Measurements from ENCODE around the gene RCOR1.
A peak's percentile ranks its signal among the peaks of the same experiment; 100 is the strongest.
"Not testable (repeated sequence)": the region's sequence is repeated elsewhere in the genome, so short reads cannot be mapped to it uniquely, and the experiment has no call there.

Gene RCOR1

DNA sequence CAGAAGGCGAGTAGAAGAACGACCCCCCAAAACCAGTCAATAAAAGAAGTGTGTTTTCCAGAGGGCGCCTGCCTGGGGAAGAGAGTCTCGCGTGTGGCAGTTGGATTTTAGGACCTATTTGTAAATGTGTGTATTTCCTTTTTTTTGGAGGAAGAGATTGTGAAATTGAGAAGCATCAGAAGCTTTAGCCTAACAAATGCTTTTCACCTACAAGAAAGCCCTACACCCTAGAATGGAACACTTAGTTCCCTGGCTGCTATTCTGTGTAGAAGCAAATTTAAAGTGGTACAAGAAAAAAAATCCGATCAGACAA is 1.3 kb downstream of the RCOR1 start:
- Mint-ChIP-seq H3K4me1 (peaks cover 36% of the 10 kb centered on the region), H3K36me3 (peaks cover 10% of the 10 kb centered on the region), H3K27me3 (peaks cover 15% of the 10 kb centered on the region), H3K27ac (peak overlapping the region; percentile 76), H3K9me3 (no peaks in the 10 kb centered on the region), H3K4me3 (peak overlapping the region; percentile 91)
- no peak for DNase-seq
- CTCF ChIA-PET, result interaction anchor here (0.7 to 2.3 kb wide), 11 partner anchors 10 to 632 kb away, joined by 3 to 16 read pairs (median 4); no protein-coding TSS in a partner anchor

DNA sequence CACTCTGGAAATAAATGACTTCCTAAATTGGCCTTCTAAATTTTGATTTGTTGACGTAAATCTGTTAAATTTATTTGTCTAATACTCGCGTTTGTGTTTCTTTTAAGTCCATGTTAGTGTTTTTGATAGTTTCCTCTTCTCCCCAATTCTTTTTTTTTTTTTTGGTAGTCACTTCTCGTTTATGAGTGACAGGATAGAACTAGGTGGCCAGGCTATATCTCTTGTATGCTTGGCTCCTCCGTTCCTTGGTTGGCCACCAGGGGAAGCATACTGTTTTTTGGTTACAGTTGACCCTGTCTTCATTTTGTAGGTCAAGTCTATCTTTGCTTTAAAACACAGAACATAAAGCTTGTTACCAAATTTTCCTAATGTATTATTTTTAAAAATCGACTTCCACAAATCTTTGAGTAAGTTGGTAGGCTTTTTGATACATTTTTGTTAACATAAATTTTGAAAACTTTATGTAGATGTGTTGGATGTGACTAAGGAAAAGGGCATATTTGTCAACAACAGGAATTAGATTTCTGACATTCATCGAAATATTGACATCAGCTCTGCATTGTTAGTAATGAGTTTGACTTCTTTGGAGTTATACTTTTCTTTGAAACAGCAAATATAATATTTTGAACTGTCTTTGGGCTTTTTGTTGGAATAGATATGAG is 2.2 kb downstream of the RCOR1 start:
- H3K27ac Mint-ChIP-seq, result peak overlapping the region; percentile 76
- peak overlapping the region; percentile 91 for H3K4me3 Mint-ChIP-seq
- H3K4me1 Mint-ChIP-seq, result peaks cover 39% of the 10 kb centered on the region
- H3K27me3 Mint-ChIP-seq, result peaks cover 7% of the 10 kb centered on the region
- peaks cover 16% of the 10 kb centered on the region for H3K36me3 Mint-ChIP-seq
- CTCF ChIA-PET, result interaction anchor here (0.6 to 2.6 kb wide), 16 partner anchors 9 to 751 kb away, joined by 3 to 16 read pairs (median 4); no protein-coding TSS in a partner anchor
- no peaks in the 10 kb centered on the region for H3K9me3 Mint-ChIP-seq
- DNase-seq, result peak; percentile 73

DNA sequence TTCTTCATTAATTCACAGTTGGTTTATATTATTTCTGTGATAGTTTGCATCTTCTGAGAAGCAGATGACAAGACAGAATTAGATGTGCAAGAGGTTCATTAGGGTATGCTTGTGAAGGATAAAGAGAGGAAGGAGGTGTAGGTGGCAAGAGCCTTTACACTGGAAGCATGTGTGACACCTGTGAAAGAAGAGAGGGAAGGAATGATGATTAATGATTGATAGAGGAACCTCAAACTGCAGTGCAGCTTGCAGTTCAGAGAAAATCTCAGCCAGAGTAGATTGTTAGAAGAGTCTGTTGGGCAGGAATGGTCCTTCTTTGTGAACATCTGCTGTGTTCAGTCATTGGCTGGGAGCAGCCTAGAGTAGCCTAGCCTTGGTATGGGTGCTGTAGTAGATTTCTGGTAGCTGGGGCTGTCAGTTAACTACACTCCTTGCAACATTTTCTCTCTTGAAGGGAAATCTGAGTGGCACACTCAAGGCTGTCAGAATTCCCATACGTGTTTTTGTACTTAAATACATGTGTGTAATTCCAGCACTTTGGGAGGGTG is 9.0 kb downstream of the RCOR1 start:
- Mint-ChIP-seq H3K4me3 (no peak overlapping the region), H3K27me3 (no peaks in the 10 kb centered on the region), H3K27ac (no peak overlapping the region), H3K36me3 (peaks cover 10% of the 10 kb centered on the region), H3K9me3 (no peaks in the 10 kb centered on the region), H3K4me1 (peaks cover 15% of the 10 kb centered on the region)
- DNase-seq, result no peak
- CTCF ChIA-PET, result no interaction called here

DNA sequence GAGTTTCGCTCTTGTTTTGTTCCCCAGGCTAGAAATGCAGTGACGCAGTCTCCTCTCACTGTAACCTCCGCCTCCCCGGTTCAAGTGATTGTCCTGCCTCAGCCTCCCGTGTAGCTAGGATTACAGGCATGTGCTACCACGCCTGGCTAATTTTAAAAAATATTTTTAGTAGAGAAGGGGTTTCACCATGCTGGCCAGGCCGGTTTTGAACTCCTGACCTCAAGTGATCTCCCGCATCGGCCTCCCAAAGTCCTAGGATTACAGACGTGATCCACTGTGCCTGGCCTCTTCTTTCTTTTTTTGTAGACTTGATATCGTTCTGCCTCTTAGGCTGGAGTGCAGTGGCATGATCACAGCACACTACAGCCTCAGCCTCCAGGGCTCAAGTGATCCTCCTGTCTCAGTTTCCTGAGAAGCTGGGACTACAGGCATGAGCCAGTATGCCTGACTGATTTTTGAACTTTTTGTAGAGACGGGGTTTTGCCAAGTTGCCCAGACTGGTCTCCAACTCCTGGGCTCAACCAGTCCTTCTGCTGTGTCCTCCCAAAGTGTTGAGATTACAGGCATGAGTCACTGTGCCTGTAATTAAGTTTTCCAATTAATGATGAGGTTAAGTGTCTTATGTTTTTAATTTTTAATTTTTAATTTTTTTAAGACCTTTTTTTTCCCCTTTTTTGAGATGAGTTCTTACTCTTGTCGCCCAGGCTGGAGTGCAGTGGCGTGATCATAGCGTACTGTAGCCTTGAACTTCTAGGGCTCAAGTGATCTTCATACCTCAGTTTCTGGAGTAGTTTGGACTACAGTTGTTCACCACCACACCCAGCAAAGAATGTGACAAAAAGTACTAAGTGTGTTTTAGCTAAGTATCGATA is 10.2 kb downstream of the RCOR1 start:
- Mint-ChIP-seq H3K4me3 (no peak overlapping the region), H3K4me1 (peaks cover 15% of the 10 kb centered on the region), H3K27ac (no peak overlapping the region), H3K36me3 (peaks cover 10% of the 10 kb centered on the region), H3K9me3 (no peaks in the 10 kb centered on the region), H3K27me3 (no peaks in the 10 kb centered on the region)
- DNase-seq, result no peak
- CTCF ChIA-PET, result interaction anchor here (2.8 kb wide), 1 partner anchor 8 kb away, joined by 16 read pairs; no protein-coding TSS in a partner anchor

DNA sequence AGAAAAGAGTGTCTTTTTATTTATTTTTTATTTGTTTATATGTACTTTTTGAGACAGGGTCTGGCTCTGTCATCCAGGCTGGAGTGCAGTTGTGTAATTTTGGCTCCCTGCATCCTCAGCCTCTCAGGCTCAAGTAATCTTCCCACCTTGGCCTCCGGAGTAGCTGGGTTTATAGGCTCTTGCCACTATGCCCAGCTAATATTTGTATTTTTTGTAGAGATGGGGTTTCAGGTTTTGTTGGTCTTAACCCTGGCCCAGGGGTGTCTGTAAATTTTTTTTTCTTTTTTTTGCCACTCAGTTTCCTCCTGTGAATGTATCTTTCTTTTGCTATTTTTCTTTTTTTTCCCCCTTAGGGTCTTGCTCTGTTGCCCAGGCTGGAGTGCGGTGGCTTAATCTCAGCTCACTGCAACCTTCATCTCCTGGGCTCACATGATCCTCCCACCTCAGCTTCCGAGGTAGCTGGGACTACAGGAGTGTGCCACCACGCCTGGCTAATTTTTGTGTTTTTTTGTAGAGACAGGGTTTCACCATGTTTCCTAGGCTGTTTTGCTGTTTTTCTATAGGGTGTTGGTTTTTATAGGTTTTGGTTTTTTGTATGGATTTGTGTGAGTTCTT is 11.0 kb downstream of the RCOR1 start:
- H3K27ac Mint-ChIP-seq, result no peak overlapping the region
- peaks cover 10% of the 10 kb centered on the region for H3K36me3 Mint-ChIP-seq
- H3K27me3 Mint-ChIP-seq, result no peaks in the 10 kb centered on the region
- CTCF ChIA-PET, result interaction anchor here (2.8 kb wide), 1 partner anchor 9 kb away, joined by 16 read pairs; no protein-coding TSS in a partner anchor
- no peak for DNase-seq
- no peak overlapping the region for H3K4me3 Mint-ChIP-seq
- H3K9me3 Mint-ChIP-seq, result no peaks in the 10 kb centered on the region
- H3K4me1 Mint-ChIP-seq, result peaks cover 15% of the 10 kb centered on the region

DNA sequence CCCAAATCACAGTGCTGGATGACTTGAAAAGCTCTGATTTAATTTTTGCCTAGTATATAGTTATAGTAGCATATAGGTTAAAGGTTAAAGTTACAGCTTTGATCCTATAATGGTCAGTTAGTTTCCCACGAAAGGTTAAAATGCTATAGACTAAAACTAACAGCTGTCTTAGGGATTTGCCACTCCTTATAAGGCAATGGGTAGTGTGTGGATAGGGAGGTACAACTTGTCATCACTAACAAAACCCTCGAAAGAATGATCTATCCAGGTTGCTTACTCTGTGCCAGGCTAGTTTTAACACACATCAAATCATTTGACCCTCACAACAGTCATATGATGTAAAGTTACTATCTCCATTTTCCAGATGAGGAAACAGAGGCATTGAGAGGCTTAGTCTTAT is 11.7 kb downstream of the RCOR1 start:
- peaks cover 15% of the 10 kb centered on the region for H3K4me1 Mint-ChIP-seq
- H3K36me3 Mint-ChIP-seq, result peaks cover 7% of the 10 kb centered on the region
- H3K27me3 Mint-ChIP-seq, result no peaks in the 10 kb centered on the region
- CTCF ChIA-PET, result interaction anchor here (2.8 kb wide), 1 partner anchor 10 kb away, joined by 16 read pairs; no protein-coding TSS in a partner anchor
- no peak overlapping the region for H3K4me3 Mint-ChIP-seq
- no peaks in the 10 kb centered on the region for H3K9me3 Mint-ChIP-seq
- DNase-seq, result no peak
- H3K27ac Mint-ChIP-seq, result no peak overlapping the region

DNA sequence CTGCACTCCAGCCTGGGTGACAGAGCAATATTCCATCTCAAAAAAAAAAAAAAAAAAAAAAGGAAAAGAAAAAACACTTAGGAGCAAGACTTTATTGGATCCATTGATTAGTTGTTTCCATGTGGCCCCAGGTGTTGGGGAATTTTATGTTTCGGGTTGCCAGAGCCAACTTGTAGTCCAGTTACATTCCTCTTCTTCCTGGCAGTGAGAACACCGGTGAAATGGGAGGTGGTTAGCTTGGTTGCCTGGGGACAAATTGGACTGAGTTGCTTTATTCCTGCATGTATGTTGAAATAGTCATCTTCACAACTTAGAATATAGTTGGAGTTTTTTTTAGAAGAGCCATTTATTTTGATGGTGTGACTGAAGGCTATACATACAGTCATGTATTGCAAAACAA is 12.6 kb downstream of the RCOR1 start:
- H3K4me1 Mint-ChIP-seq, result peaks cover 10% of the 10 kb centered on the region
- no peak overlapping the region for H3K27ac Mint-ChIP-seq
- no peaks in the 10 kb centered on the region for H3K9me3 Mint-ChIP-seq
- no peaks in the 10 kb centered on the region for H3K27me3 Mint-ChIP-seq
- peaks cover 3% of the 10 kb centered on the region for H3K36me3 Mint-ChIP-seq
- no peak for DNase-seq
- no peak overlapping the region for H3K4me3 Mint-ChIP-seq
- CTCF ChIA-PET, result interaction anchor here (2.8 kb wide), 1 partner anchor 11 kb away, joined by 16 read pairs; no protein-coding TSS in a partner anchor

DNA sequence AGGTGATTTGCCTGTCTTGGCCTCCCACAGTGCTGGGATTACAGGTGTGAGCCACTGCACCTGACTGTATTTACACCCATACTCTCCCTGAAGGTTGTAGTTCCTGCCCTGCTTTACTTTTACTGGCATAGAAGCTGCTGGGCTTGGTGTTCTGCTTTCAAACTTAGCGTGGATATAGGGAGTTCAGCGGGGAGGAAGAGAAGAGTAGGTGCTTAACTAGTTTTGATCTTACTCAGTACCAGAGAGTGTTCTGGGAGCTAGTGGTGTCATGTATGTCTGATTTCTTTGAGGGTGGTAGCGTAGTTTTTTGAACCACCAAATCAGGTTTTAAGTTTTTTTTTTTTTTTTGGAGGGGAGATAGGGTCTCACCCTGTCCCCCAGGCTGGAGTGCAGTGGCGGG is 13.8 kb downstream of the RCOR1 start:
- Mint-ChIP-seq H3K4me3 (no peak overlapping the region), H3K36me3 (peaks cover 6% of the 10 kb centered on the region), H3K4me1 (peaks cover 11% of the 10 kb centered on the region), H3K27ac (no peak overlapping the region), H3K9me3 (no peaks in the 10 kb centered on the region), H3K27me3 (no peaks in the 10 kb centered on the region)
- no peak for DNase-seq
- CTCF ChIA-PET, result interaction anchor here (0.6 to 2.0 kb wide), 2 partner anchors 9 to 12 kb away, joined by 3 to 9 read pairs; no protein-coding TSS in a partner anchor

DNA sequence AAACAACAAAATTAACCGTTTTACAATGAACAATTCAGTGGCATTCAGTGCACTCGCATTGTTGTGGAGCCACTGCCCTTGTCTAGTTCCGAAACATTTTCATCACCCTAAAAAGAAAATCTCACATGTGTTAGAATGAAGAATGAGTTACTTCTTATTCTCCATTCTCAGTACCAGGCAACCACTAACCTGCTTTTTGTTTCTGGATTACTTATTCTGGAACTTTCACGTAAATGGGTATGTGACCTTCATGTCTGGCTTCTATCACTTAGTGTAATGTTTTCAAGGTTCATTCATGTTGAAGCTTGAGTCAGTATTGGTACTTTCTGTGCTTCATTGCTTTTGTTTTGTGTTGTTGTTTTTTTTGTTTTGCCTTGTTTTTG is 15.6 kb downstream of the RCOR1 start:
- Mint-ChIP-seq H3K27ac (peak overlapping the region; percentile 64), H3K4me3 (no peak overlapping the region), H3K9me3 (no peaks in the 10 kb centered on the region), H3K4me1 (peaks cover 11% of the 10 kb centered on the region), H3K36me3 (peaks cover 11% of the 10 kb centered on the region), H3K27me3 (no peaks in the 10 kb centered on the region)
- DNase-seq, result no peak
- CTCF ChIA-PET, result interaction anchor here (3.0 kb wide), 1 partner anchor 13 kb away, joined by 8 read pairs; no protein-coding TSS in a partner anchor

DNA sequence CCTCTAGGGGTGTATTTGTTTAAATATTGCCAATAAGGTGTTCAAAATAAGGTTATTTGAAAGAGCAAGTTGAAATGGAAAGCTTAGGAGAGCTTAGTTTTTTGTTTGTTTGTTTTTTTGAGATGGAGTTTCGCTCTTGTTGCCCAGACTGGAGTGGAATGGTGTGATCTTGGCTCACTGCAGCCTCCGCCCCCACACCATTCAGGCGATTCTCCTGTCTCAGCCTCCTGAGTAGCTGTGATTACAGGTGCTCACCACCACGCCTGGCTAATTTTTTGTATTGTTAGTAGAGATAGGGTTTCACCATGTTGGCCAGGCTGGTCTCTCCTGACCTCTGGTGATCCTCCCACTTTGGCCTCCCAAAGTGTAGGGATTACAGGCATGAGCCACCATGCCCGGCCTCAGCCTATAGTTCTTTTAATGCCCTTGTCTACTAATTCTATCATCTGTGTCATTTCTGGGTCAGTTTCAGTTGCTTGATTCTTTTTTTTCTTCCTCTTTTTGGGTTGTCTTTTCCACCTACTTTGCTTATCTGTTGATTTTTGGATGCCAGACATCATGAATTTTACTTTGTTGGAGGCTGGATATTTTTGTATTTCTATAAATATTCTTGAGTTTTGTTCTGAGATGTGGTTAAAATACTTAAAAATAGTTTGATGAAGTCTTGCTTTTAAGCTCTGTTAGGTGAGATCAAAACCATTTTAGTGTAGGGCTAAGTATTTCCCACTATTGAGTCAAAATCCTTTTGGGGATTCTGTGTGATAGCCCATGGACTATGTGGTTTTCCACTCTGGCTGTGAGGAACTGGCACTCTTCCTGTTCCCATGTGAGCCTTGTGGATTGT is 18.7 kb downstream of the RCOR1 start:
- Mint-ChIP-seq H3K36me3 (peaks cover 11% of the 10 kb centered on the region), H3K4me1 (peaks cover 5% of the 10 kb centered on the region), H3K27me3 (no peaks in the 10 kb centered on the region), H3K4me3 (no peak overlapping the region), H3K9me3 (no peaks in the 10 kb centered on the region), H3K27ac (no peak overlapping the region)
- CTCF ChIA-PET, result interaction anchor here (3.0 kb wide), 1 partner anchor 17 kb away, joined by 8 read pairs; no protein-coding TSS in a partner anchor
- no peak for DNase-seq

DNA sequence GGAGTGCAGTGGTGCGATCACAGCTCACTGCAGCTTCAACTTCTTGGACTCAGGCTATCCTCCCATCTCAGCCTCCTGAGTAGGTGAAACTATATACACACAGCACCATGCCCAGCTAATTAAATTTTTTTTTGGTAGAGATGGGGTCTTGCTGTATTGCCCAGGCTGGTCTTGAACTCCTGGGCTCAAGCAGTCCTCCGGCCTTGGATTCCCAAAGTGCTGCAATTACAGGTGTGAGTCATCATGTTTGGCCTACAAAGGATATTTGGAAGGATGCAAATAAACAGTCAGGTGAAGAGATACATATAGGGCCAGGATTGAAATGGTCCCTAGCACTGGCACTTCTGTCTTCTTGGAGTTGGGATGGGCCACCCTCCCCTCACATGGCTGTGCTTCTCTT is 23.9 kb downstream of the RCOR1 start:
- CTCF ChIA-PET, result no interaction called here
- Mint-ChIP-seq H3K4me1 (peaks cover under 1% of the 10 kb centered on the region), H3K4me3 (no peak overlapping the region), H3K27ac (no peak overlapping the region), H3K9me3 (no peaks in the 10 kb centered on the region), H3K27me3 (no peaks in the 10 kb centered on the region), H3K36me3 (peaks cover 16% of the 10 kb centered on the region)
- DNase-seq, result no peak

DNA sequence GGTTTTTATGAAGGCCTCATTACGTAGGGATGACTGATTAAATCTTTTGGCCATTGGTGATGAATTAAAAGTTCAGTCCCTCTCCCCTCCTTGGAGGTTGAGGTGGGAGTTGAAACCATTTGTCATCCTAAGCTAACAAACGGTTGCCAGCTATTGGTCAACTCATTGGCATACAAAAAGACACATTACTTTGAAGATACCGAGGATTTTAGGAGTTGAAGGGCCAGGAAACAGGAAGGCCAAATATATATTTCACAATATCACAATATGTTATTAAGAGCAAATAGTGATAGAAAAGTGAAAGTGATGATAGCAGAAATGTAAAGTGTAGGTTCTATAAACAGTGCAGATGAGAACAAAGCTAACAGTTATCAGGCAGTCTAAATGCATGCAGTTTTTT is 24.4 kb downstream of the RCOR1 start:
- no peaks in the 10 kb centered on the region for H3K4me1 Mint-ChIP-seq
- peaks cover 14% of the 10 kb centered on the region for H3K36me3 Mint-ChIP-seq
- H3K4me3 Mint-ChIP-seq, result no peak overlapping the region
- no peak overlapping the region for H3K27ac Mint-ChIP-seq
- H3K27me3 Mint-ChIP-seq, result no peaks in the 10 kb centered on the region
- H3K9me3 Mint-ChIP-seq, result no peaks in the 10 kb centered on the region
- DNase-seq, result no peak
- CTCF ChIA-PET, result no interaction called here

DNA sequence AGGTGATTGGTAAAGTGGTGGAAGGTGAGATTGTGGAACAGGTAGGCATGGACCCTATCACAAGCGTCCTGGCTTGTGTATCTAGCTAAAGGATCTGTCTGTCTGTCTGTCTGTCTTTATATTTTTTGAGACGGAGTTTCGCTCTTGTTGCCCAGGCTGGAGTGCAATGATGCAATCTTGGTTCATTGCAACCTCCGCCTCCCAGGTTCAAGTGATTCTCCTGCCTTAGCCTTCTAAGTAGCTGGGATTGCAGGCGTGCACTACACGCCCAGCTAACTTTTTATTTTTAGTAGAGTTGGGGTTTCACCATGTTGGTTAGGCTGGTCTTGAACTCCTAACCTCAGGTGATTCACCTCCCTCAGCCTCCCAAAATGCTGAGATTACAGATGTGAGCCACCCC is 26.6 kb downstream of the RCOR1 start:
- H3K36me3 Mint-ChIP-seq, result peaks cover 10% of the 10 kb centered on the region
- H3K27ac Mint-ChIP-seq, H3K9me3 Mint-ChIP-seq, H3K4me1 Mint-ChIP-seq, H3K27me3 Mint-ChIP-seq, H3K4me3 Mint-ChIP-seq, CTCF ChIA-PET, DNase-seq: not testable (repeated sequence)
